Neural progenitor cell (in vitro differentiated cells): ENCODE results near the gene CDK4. TPM values are rescaled to one million over a fixed set of nuclear protein-coding genes. Genes with fewer than 3 reads are reported as not detected.

Source experiments
- DNase-seq: peaks from one replicate; pipeline ENCODE4 v3.0.0-alpha.2; 2016; ENCODE audit warnings: low spot score
- H2AFZ ChIP-seq: fragments of 200-600 bp; sonication (generic); replicated peaks from 2 replicates; pipeline ENCODE4 v1.6.1; 2016; ENCODE audit warnings: antibody characterized with exemption
- H3F3A ChIP-seq: fragments of 200-600 bp; sonication (generic); 2 replicates; pipeline ENCODE4 v1.6.1; 2016; ENCODE audit warnings: antibody characterized with exemption, low read depth
- H3K27ac ChIP-seq: fragments of 200-600 bp; sonication (generic); 2 replicates; pipeline ENCODE4 v1.5.1; 2016; ENCODE audit warnings: mild to moderate bottlenecking
- H3K27me3 ChIP-seq: fragments of 200-600 bp; sonication (generic); 2 replicates; pipeline ENCODE4 v1.6.1; 2016; ENCODE audit warnings: mild to moderate bottlenecking, moderate library complexity
- H3K36me3 ChIP-seq: fragments of 200-600 bp; sonication (generic); 2 replicates; pipeline ENCODE4 v1.5.1; 2016
- H3K4me1 ChIP-seq: fragments of 200-600 bp; sonication (generic); 2 replicates; pipeline ENCODE4 v1.6.1; 2016; ENCODE audit warnings: mixed run types
- H3K4me2 ChIP-seq: fragments of 200-600 bp; sonication (generic); 2 replicates; pipeline ENCODE4 v1.6.1; 2016
- H3K4me3 ChIP-seq: fragments of 200-600 bp; sonication (generic); 2 replicates; pipeline ENCODE4 v1.5.1; 2016
- H3K79me2 ChIP-seq: fragments of 200-600 bp; sonication (generic); 2 replicates; pipeline ENCODE4 v1.6.1; 2016; ENCODE audit warnings: low read depth
- H3K9ac ChIP-seq: fragments of 200-600 bp; sonication (generic); 2 replicates; pipeline ENCODE4 v1.6.1; 2016
- H3K9me3 ChIP-seq: fragments of 200-600 bp; sonication (generic); 2 replicates; pipeline ENCODE4 v1.5.1; 2016; ENCODE audit warnings: low read depth
- H4K20me1 ChIP-seq: fragments of 200-600 bp; sonication (generic); 2 replicates; pipeline ENCODE4 v1.6.1; 2016; ENCODE audit warnings: low read depth
- H3K27ac Mint-ChIP-seq: 3 replicates; pipeline ENCODE4 v1.8.0; 2021; ENCODE audit warnings: mixed read lengths
- H3K27me3 Mint-ChIP-seq: 2 replicates; pipeline ENCODE4 v1.8.0; 2022; ENCODE audit warnings: low read depth, mild to moderate bottlenecking, inconsistent platforms, moderate library complexity, mixed read lengths; ENCODE audit not compliant: insufficient read depth
- H3K36me3 Mint-ChIP-seq: 3 replicates; pipeline ENCODE4 v1.8.0; 2021; ENCODE audit warnings: mixed read lengths
- H3K4me1 Mint-ChIP-seq: 3 replicates; pipeline ENCODE4 v1.8.0; 2021; ENCODE audit warnings: mixed read lengths
- H3K4me3 Mint-ChIP-seq: 3 replicates; pipeline ENCODE4 v1.8.0; 2021; ENCODE audit warnings: mild to moderate bottlenecking, moderate library complexity, mixed read lengths
- H3K9me3 Mint-ChIP-seq: 3 replicates; pipeline ENCODE4 v1.8.0; 2020; ENCODE audit warnings: mixed read lengths
- CTCF ChIP-seq: fragments of 200-600 bp; sonication (generic); IDR thresholded peaks from 2 replicates; pipeline ENCODE4 v1.5.1; 2017; ENCODE audit warnings: antibody characterized with exemption, mild to moderate bottlenecking
- EZH2 ChIP-seq: fragments of 200-600 bp; sonication (generic); IDR thresholded peaks from 2 replicates; pipeline ENCODE4 v1.6.1; 2017; ENCODE audit warnings: antibody characterized with exemption, mild to moderate bottlenecking, moderate library complexity
- EZH2phosphoT487 ChIP-seq: fragments of 200-600 bp; sonication (generic); IDR thresholded peaks from 2 replicates; pipeline ENCODE4 v1.6.1; 2017; ENCODE audit warnings: antibody characterized with exemption
- total RNA-seq: library from RNA; depleted of rRNA; stranded (reverse); fragments of >200 nt; gene quantifications from 2 replicates; pipeline ENCODE4 v1.2.3, GENCODE V29; 2015; ENCODE audit warnings: low replicate concordance

The CDK4 gene
- total RNA-seq, 1 donor from 2014 or later, result 169 TPM

- TF ChIP-seq EZH2, result no peak
- TF ChIP-seq CTCF, result no peak
- TF ChIP-seq EZH2phosphoT487, result peak; percentile 30
- Histone ChIP-seq H4K20me1 (no peaks in the 10 kb centered on the region), H3K27me3 (peaks cover 14% of the 10 kb centered on the region), H3K4me1 (peaks cover 1% of the 10 kb centered on the region), H3K4me2 (peak within 1 kb of the TSS; percentile 95), H3K79me2 (peaks cover 8% of the 10 kb centered on the region), H3K9me3 (no peaks in the 10 kb centered on the region), H3K36me3 (no peaks in the 10 kb centered on the region), H3K9ac (peak within 1 kb of the TSS; percentile 77), H3K27ac (peak within 1 kb of the TSS; percentile 92), H3K4me3 (peak within 1 kb of the TSS; percentile 72), H3F3A (peaks cover 16% of the 10 kb centered on the region), H2AFZ (peak within 1 kb of the TSS; percentile 90)
- Mint-ChIP-seq H3K27ac (peak within 1 kb of the TSS; percentile 94), H3K9me3 (peaks cover 2% of the 10 kb centered on the region), H3K4me1 (peaks cover 17% of the 10 kb centered on the region), H3K36me3 (peaks cover 12% of the 10 kb centered on the region), H3K4me3 (peak within 1 kb of the TSS; percentile 95), H3K27me3 (peaks cover 2% of the 10 kb centered on the region)
- peak; percentile 71 for DNase-seq
Measured at GRCh38 chr12:57772429-57773322, 20.6 kb upstream of the CDK4 start, which contains the start of gene EEF1AKMT3. Gene EEF1AKMT3, plus strand, starts transcription at chr12:57772614. Its CDS starts 111 bp downstream, at chr12:57772725.

DNA sequence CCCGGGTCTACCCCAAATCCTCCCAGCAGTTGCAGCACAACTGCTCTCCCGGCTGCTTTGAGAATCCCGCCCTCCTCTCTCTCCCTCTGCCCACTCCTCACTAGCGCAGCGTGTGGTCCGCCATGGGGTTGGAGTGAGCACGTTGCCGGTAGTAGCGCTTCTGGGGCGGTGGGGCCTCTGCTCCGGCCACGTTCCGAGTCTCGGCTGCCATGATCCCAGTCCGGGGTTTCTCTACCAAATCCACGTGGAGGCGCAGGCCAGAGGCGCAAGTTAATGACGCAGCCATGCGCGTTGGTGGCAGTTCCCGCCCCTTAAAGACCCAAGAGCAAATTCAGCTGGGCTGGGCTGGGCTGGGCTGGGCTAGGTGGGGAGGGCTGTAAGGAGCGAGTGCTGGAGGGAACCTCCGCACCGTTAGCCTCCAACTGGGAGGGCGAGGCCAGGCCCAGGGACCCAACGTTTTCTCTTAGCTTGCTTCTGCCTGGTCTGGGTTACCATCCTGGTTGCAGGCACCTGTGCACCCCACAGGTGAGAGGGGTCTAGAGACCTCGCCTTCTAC lies 19.8 kb upstream of the CDK4 start, which contains the start of gene METTL1:
METTL1 (minus strand) TSS at position 233 of the 556 bp plus-strand sequence; CDS start at position 211, 22 bp downstream.
- H3K27me3 ChIP-seq, result peaks cover 21% of the 10 kb centered on the region
- peaks cover 5% of the 10 kb centered on the region for H3K27me3 Mint-ChIP-seq
- peaks cover 24% of the 10 kb centered on the region for H3F3A ChIP-seq
- H3K4me3 Mint-ChIP-seq, result peak within 1 kb of the TSS; percentile 95
- peaks cover 8% of the 10 kb centered on the region for H3K79me2 ChIP-seq
- TF ChIP-seq EZH2 (no peak), CTCF (no peak), EZH2phosphoT487 (no peak)
- peaks cover 6% of the 10 kb centered on the region for H4K20me1 ChIP-seq
- peak within 1 kb of the TSS; percentile 94 for H3K27ac Mint-ChIP-seq
- H3K4me2 ChIP-seq, result peak within 1 kb of the TSS; percentile 95
- H3K4me3 ChIP-seq, result peak within 1 kb of the TSS; percentile 72
- DNase-seq, result peak; percentile 97
- peaks cover 12% of the 10 kb centered on the region for H3K36me3 Mint-ChIP-seq
- peaks cover 8% of the 10 kb centered on the region for H3K4me1 ChIP-seq
- peak within 1 kb of the TSS; percentile 90 for H2AFZ ChIP-seq
- peak within 1 kb of the TSS; percentile 77 for H3K9ac ChIP-seq
- H3K4me1 Mint-ChIP-seq, result peaks cover 20% of the 10 kb centered on the region
- peak within 1 kb of the TSS; percentile 92 for H3K27ac ChIP-seq
- no peaks in the 10 kb centered on the region for H3K9me3 ChIP-seq
- H3K36me3 ChIP-seq, result no peaks in the 10 kb centered on the region
- peaks cover 2% of the 10 kb centered on the region for H3K9me3 Mint-ChIP-seq

- Histone ChIP-seq H3K79me2 (peaks cover 8% of the 10 kb centered on the region), H4K20me1 (peaks cover 12% of the 10 kb centered on the region), H3K36me3 (no peaks in the 10 kb centered on the region), H2AFZ (peak overlapping the region; percentile 90), H3K9me3 (no peaks in the 10 kb centered on the region), H3K9ac (peak overlapping the region; percentile 77), H3F3A (peaks cover 29% of the 10 kb centered on the region), H3K4me2 (peak overlapping the region; percentile 95), H3K27me3 (peaks cover 27% of the 10 kb centered on the region), H3K4me3 (peak overlapping the region; percentile 72), H3K27ac (peak overlapping the region; percentile 92), H3K4me1 (peaks cover 12% of the 10 kb centered on the region)
- Mint-ChIP-seq H3K9me3 (peaks cover 2% of the 10 kb centered on the region), H3K27me3 (peaks cover 11% of the 10 kb centered on the region), H3K36me3 (peaks cover 14% of the 10 kb centered on the region), H3K4me1 (peaks cover 26% of the 10 kb centered on the region), H3K27ac (peak overlapping the region; percentile 94), H3K4me3 (peak overlapping the region; percentile 95)
- peak; percentile 96 for DNase-seq
- TF ChIP-seq EZH2phosphoT487 (no peak), CTCF (no peak), EZH2 (no peak)
Measured at GRCh38 chr12:57771236-57771872, 19.2 kb upstream of the CDK4 start.
